NB4 (cell line): ENCODE measurements around the gene COPS4.

Source experiments
- CTCF ChIP-seq: IDR thresholded peaks from one replicate; pipeline ENCODE4 v1.5.1; 2012; ENCODE audit warnings: low read depth, low read length
- MYC ChIP-seq: IDR thresholded peaks from 2 replicates; pipeline ENCODE4 v1.6.1; 2011; ENCODE audit warnings: low read depth, low read length
- POLR2A ChIP-seq: IDR thresholded peaks from 2 replicates; pipeline ENCODE4 v1.6.1; 2011; ENCODE audit warnings: mild to moderate bottlenecking; ENCODE audit not compliant: insufficient read length; ENCODE audit errors: extremely low read depth

GRCh38 chr4:83043801-83044407 is 8.9 kb downstream of the COPS4 start:
- TF ChIP-seq CTCF = no peak
- no peak for TF ChIP-seq POLR2A
- no peak for TF ChIP-seq MYC
